ENCODE data around the gene USP26.

GRCh38 chrX:133068461-133068860, 28.4 kb downstream of the USP26 start:
- TF ChIP-seq CTCF (IDR thresholded peaks at IDR 0.05) (no peak), POLR2A (IDR thresholded peaks at IDR 0.05) (no peak)
